Activated naive CD8-positive, alpha-beta T cell (primary cell): Measurements from ENCODE around the gene TMEM238L.

Experiments used
- H3K27ac Mint-ChIP-seq: one replicate; pipeline ENCODE4 v1.8.0; 2021; ENCODE audit warnings: mixed read lengths
- H3K27me3 Mint-ChIP-seq: one replicate; pipeline ENCODE4 v1.8.0; 2021; ENCODE audit warnings: mixed read lengths
- H3K36me3 Mint-ChIP-seq: one replicate; pipeline ENCODE4 v1.8.0; 2021; ENCODE audit warnings: mixed read lengths
- H3K4me1 Mint-ChIP-seq: one replicate; pipeline ENCODE4 v1.8.0; 2021; ENCODE audit warnings: low read depth, mixed read lengths
- H3K4me3 Mint-ChIP-seq: one replicate; pipeline ENCODE4 v1.8.0; 2021; ENCODE audit warnings: mild to moderate bottlenecking, mixed read lengths
- H3K9me3 Mint-ChIP-seq: one replicate; pipeline ENCODE4 v1.8.0; 2021; ENCODE audit warnings: low read depth, mixed read lengths

The TMEM238L gene

DNA sequence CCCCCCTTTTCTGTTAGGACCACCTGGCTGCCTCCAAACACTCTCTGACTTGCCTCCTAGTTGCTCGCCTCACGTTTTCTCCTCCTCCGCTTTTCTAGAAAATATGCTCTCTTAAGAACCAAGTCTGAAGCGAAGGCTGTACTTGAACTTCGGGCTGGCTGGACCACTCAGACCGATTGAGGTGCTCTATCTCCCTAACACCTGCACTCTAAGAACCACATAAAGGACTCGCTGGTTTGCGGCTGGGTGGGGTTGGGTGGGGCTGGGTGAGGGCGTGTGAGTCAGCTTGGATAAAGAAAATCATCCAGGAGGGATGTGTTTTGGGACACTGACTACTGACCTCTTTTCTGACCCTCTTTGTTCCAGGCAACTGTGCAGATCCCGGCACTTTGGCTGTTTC, 51.2 kb downstream of the TMEM238L start:
- H3K4me3 Mint-ChIP-seq = no peak overlapping the region
- H3K27me3 Mint-ChIP-seq = no peaks in the 10 kb centered on the region
- no peaks in the 10 kb centered on the region for H3K4me1 Mint-ChIP-seq
- H3K27ac Mint-ChIP-seq = no peak overlapping the region
- no peaks in the 10 kb centered on the region for H3K9me3 Mint-ChIP-seq
- H3K36me3 Mint-ChIP-seq = no peaks in the 10 kb centered on the region

DNA sequence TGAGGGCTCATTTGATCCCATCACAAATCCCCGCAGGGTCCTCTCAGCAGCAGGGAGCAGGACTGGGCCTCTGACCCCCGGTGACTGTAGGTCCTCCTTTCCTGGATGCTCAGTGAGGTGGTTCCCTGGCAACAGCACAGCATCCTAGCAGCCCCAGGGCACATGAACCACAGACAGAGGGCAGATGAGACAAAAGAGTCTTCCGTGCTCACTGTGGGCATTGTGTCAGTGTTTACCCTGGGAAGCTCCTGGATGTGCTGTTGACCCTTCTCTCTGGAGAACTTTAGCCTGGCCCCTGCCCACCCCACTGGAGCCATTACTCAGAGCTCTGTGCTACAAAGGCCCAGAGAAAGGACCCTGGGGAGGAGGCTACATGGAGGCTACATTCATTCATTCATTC, 52.3 kb downstream of the TMEM238L start:
- no peaks in the 10 kb centered on the region for H3K36me3 Mint-ChIP-seq
- H3K9me3 Mint-ChIP-seq = no peaks in the 10 kb centered on the region

DNA sequence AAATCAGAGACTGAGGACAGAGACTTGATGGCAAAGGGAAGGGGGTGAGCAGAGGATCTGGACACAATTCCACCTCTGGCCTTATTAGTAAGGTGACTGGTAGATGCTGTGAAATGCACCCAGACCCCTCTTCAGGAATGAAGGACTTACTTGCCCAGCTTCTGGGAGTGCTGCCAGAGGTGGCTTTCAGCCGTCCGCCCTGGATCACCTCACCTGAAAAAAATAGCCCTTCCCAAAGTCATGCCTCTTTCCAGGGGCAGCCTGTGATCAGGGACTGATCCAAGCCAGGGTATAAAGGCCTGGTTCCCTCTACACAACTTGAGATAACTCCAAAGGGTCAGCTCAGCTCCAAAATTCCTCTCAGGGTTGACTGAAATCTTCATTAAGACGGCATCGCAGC, 53.7 kb downstream of the TMEM238L start:
- no peak overlapping the region for H3K4me3 Mint-ChIP-seq
- no peaks in the 10 kb centered on the region for H3K27me3 Mint-ChIP-seq
- no peaks in the 10 kb centered on the region for H3K9me3 Mint-ChIP-seq
- H3K4me1 Mint-ChIP-seq = peaks cover 3% of the 10 kb centered on the region
- H3K27ac Mint-ChIP-seq = no peak overlapping the region
- H3K36me3 Mint-ChIP-seq = no peaks in the 10 kb centered on the region

More for the DNA sequence above, 52.3 kb downstream of the TMEM238L start:
- no peak overlapping the region for H3K27ac Mint-ChIP-seq
- no peaks in the 10 kb centered on the region for H3K27me3 Mint-ChIP-seq
- no peaks in the 10 kb centered on the region for H3K4me1 Mint-ChIP-seq
- H3K4me3 Mint-ChIP-seq = no peak overlapping the region

DNA sequence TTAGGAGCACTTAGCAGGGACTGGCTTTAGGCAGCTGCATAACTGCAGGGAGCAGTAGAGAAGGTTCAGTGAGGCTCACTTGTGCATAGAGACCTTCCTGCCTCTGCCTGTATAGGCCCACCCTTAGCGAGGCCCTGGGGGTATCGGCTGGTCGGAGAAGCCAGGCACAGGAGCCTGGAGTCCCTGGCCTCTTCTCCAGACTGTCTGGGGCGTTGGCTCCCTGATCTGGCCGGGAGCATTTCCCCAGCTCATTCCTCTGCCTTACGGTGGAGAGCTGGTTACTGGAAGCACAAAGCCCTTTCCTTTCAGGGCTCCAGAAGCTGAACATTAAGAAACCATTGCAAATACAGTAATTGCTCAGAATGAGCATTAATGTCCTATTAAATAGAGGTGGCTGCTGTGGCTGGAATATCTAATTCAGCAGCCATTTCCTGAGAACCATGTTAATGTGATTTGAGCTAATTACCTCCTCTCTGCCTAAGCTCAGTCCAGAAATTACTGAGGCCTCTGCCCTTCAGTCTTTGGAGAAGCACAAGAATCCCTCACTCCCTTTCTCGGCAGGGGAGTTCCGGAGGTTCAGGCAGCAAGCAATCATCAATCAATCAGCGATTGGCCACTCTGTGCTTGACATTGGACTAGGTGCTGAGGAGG, 55.2 kb downstream of the TMEM238L start:
- no peaks in the 10 kb centered on the region for H3K36me3 Mint-ChIP-seq
- no peak overlapping the region for H3K4me3 Mint-ChIP-seq
- H3K4me1 Mint-ChIP-seq = peaks cover 15% of the 10 kb centered on the region
- no peaks in the 10 kb centered on the region for H3K9me3 Mint-ChIP-seq
- H3K27ac Mint-ChIP-seq = no peak overlapping the region
- H3K27me3 Mint-ChIP-seq = no peaks in the 10 kb centered on the region

DNA sequence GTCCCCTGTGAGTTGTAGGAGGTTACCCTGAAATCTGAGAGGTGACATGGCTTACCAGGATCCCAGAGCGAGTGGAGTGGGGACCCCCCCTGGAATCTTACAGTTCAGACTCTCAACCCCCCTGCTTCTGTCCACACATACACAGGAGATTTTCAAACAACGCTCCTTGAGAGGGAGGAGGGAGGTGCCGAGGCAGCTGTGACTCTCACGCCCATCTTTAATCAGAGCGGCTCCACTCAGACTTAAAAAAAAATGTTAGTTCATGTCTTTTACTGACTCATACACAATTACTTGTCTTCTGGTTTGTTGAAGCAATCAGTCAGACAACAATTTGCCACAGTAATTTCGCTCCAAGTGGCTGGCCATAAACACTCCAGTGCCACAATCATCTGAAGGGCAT, 58.7 kb downstream of the TMEM238L start:
- Mint-ChIP-seq H3K36me3 (no peaks in the 10 kb centered on the region), H3K27ac (no peak overlapping the region), H3K4me3 (no peak overlapping the region), H3K27me3 (no peaks in the 10 kb centered on the region), H3K9me3 (no peaks in the 10 kb centered on the region), H3K4me1 (peaks cover 15% of the 10 kb centered on the region)
